Activated B cell treated with CpG ODN at 0.5 μM for 24 hours (primary cell): ENCODE measurements around the gene PWWP2B. TPM values are rescaled to one million over a fixed set of nuclear protein-coding genes. Genes with fewer than 3 reads are reported as not detected.
A peak's percentile ranks its signal among the peaks of the same experiment; 100 is the strongest.

Experiments used
- ATAC-seq: fragments of 200-7000 bp; cut with Tn5 transposase; one replicate; pipeline ENCODE4 v1.10.0; 2021; ENCODE audit warnings: low read depth, mild to moderate bottlenecking, moderate library complexity
- CTCF ChIA-PET: fragments of 350-600 bp; sonication (Branson Sonifier 250); formaldehyde crosslinking; loops from one replicate; lab custom pipeline; 2021; ENCODE audit warnings: antibody characterized with exemption; lab: Charles Lee
- POLR2A ChIA-PET: fragments of 350-600 bp; sonication (Branson Sonifier 250); formaldehyde crosslinking; loops from one replicate; lab custom pipeline; 2021; ENCODE audit warnings: antibody characterized with exemption; lab: Charles Lee
- DNase-seq: peaks from one replicate; pipeline ENCODE4 v3.0.0; 2022
- H3K27ac Mint-ChIP-seq: one replicate; pipeline ENCODE4 v1.8.0; 2020; ENCODE audit warnings: mixed read lengths
- H3K27me3 Mint-ChIP-seq: one replicate; pipeline ENCODE4 v1.8.0; 2021; ENCODE audit warnings: mixed read lengths
- H3K36me3 Mint-ChIP-seq: one replicate; pipeline ENCODE4 v1.8.0; 2021; ENCODE audit warnings: low read depth, mixed read lengths
- H3K4me1 Mint-ChIP-seq: one replicate; pipeline ENCODE4 v1.8.0; 2021; ENCODE audit warnings: mixed read lengths
- H3K4me3 Mint-ChIP-seq: one replicate; pipeline ENCODE4 v1.8.0; 2020; ENCODE audit warnings: mild to moderate bottlenecking, mixed read lengths
- H3K9me3 Mint-ChIP-seq: one replicate; pipeline ENCODE4 v1.8.0; 2020; ENCODE audit warnings: mixed read lengths
- intact Hi-C: fragments of 100-400 bp; cut with micrococcal nuclease; formaldehyde crosslinking; loops from one replicate; pipeline ENCODE4 v1.15.1; 2024
- total RNA-seq: library from RNA; stranded (reverse); gene quantifications from 2 replicates; pipeline ENCODE4 v1.2.3, GENCODE V29; 2022
- TF ChIP-seq, protein P1 (sequence below): fragments of 200-600 bp; IDR thresholded peaks from one replicate; pipeline ENCODE4 v1.8.0; 2022; ENCODE audit warnings: antibody characterized with exemption, mild to moderate bottlenecking

PWWP2B gene
- total RNA-seq, 1 donor from 2014 or later: 13.4 TPM

DNA sequence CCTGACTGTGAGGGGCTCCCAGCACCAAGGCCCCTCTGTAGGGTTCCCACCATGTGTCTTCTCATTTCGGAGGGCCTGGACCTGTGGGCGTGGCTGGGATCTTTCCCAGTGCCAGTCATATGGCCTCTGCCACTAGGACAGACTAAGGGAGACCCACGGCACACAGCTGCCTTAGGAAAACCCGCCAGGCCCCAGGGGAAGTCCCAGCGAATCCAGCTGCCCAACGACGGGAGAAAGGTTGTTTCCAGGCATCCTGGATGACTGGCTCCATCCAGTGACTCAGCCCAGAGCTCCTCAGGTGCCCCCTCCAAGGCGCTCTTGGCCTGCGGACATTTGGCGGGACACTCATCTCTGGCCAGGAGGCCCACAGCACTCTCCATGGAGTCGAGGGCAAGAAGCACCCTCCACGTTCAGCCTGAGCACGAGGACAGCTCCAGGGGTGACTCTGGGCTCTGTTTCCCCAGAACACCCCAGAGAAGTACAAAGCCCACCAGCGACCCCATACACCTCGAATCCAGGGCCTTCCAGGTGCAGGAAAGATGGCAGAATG lies 39.9 kb downstream of the PWWP2B start:
- Mint-ChIP-seq H3K4me3 (no peak overlapping the region), H3K27ac (no peak overlapping the region), H3K36me3 (no peaks in the 10 kb centered on the region), H3K9me3 (no peaks in the 10 kb centered on the region), H3K4me1 (peaks cover 18% of the 10 kb centered on the region), H3K27me3 (no peaks in the 10 kb centered on the region)
- ATAC-seq: no peak
- no peak for DNase-seq
- intact Hi-C loops: no loop called here
- CTCF ChIA-PET: no interaction called here
- TF ChIP-seq, protein P1, sequence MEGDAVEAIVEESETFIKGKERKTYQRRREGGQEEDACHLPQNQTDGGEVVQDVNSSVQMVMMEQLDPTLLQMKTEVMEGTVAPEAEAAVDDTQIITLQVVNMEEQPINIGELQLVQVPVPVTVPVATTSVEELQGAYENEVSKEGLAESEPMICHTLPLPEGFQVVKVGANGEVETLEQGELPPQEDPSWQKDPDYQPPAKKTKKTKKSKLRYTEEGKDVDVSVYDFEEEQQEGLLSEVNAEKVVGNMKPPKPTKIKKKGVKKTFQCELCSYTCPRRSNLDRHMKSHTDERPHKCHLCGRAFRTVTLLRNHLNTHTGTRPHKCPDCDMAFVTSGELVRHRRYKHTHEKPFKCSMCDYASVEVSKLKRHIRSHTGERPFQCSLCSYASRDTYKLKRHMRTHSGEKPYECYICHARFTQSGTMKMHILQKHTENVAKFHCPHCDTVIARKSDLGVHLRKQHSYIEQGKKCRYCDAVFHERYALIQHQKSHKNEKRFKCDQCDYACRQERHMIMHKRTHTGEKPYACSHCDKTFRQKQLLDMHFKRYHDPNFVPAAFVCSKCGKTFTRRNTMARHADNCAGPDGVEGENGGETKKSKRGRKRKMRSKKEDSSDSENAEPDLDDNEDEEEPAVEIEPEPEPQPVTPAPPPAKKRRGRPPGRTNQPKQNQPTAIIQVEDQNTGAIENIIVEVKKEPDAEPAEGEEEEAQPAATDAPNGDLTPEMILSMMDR: no peak
- POLR2A ChIA-PET: interaction anchor here (1.6 kb wide), 1 partner anchor 10 kb away, joined by 3 read pairs; no protein-coding TSS in a partner anchor

DNA sequence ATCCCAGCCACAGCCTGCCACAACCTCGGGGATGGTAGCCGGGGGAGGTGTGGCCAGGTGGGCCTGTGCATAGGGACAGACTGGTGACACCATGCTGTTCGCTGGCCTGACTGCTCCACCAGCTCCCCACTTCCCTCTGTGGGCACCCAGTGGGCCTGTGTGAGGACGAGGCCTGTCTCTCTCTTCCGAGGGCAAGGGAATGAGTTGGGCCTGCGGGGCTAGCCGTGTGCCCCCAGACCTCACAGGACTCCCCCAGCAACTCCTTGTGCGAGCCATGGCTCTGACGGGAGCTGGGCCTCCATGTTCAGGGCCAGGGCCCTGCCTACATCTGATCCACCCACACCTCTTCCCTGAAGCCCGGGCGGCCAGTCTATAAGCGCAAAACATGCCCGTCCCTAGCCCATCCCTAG lies 40.5 kb downstream of the PWWP2B start:
- H3K27ac Mint-ChIP-seq: no peak overlapping the region
- ATAC-seq: no peak

DNA sequence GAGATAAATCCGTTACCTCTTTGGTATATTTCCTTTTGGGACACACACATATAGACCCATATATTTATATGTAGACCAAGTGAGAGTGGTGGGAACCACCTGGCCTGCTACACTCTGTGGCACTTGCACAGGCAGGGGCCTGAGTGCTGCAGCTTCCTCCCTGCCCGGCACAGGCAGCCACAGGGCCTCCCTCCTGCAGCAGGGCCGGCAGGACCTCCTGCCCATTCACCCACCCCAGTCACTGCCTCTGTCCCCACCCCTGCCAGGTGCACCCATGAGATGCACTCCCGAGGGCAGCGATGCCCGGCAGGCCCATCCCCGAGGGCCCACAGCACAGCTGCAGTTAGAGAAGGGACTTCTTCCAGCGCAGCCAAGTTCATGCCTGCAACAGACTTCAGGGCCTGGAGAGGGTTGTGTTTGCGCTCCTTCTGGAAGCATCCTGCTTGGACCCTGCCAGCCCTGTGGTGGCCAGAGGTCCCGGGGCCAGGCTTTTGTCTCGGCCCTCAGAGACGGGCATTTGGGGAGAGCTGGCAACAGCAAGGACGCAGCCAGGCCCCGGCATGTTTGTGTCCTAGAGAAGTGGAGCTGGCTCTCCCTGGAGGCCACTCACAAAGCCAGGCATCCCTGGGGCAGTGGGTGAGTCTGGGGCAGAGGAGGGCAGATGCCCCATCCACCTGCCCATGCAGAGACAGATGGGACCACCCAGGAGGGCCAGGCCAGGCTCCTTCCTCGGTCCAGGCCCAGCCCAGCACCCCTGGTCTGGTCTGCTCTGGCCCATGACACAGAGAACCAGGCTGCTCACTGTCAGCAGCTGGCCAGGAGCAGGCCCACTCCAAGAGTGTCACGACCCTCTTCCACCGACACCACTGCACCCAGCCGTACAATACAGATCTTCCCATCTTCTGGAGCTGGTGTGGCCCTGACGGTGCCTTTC lies 41.4 kb downstream of the PWWP2B start:
- peaks cover 21% of the 10 kb centered on the region for H3K4me1 Mint-ChIP-seq
- no peaks in the 10 kb centered on the region for H3K36me3 Mint-ChIP-seq
- no peak for DNase-seq
- H3K4me3 Mint-ChIP-seq: no peak overlapping the region
- intact Hi-C loops: no loop called here
- TF ChIP-seq, protein P1: no peak
- no peaks in the 10 kb centered on the region for H3K27me3 Mint-ChIP-seq
- CTCF ChIA-PET: no interaction called here
- POLR2A ChIA-PET: interaction anchor here (1.6 kb wide), 1 partner anchor 9 kb away, joined by 3 read pairs; no protein-coding TSS in a partner anchor
- peak overlapping the region; percentile 4 for H3K27ac Mint-ChIP-seq
- no peaks in the 10 kb centered on the region for H3K9me3 Mint-ChIP-seq
- no peak for ATAC-seq

More for the DNA sequence above, 40.5 kb downstream of the PWWP2B start:
- DNase-seq: no peak
- H3K4me1 Mint-ChIP-seq: peaks cover 21% of the 10 kb centered on the region
- ChIA-PET POLR2A (interaction anchor here (1.6 kb wide), 1 partner anchor 9 kb away, joined by 3 read pairs; no protein-coding TSS in a partner anchor), CTCF (no interaction called here)
- no peaks in the 10 kb centered on the region for H3K9me3 Mint-ChIP-seq
- H3K36me3 Mint-ChIP-seq: no peaks in the 10 kb centered on the region
- no peaks in the 10 kb centered on the region for H3K27me3 Mint-ChIP-seq
- no peak overlapping the region for H3K4me3 Mint-ChIP-seq
- intact Hi-C loops: no loop called here
- TF ChIP-seq, protein P1: no peak

DNA sequence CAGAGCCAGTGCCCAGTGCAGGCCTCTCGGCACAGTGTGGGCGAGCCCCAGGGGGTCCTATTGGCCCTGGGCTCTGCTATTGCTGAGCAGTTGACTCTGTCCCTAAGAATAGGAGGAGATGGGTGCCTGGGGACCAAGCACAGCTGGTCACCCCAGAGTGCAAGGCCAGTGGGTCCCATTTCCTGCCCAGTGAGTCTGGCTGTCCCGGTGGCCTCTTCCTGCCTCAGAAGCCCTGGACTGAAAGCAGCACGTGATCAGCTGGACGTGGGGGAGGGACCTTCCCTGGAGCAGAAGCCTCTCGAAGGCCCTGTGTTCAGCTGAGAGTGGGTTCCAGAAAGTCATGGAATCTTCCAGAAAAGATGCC lies 42.0 kb downstream of the PWWP2B start:
- CTCF ChIA-PET: no interaction called here
- H3K9me3 Mint-ChIP-seq: no peaks in the 10 kb centered on the region
- H3K27ac Mint-ChIP-seq: peak overlapping the region; percentile 4
- POLR2A ChIA-PET: no interaction called here
- no peak for ATAC-seq
- H3K36me3 Mint-ChIP-seq: no peaks in the 10 kb centered on the region
- H3K27me3 Mint-ChIP-seq: no peaks in the 10 kb centered on the region
- TF ChIP-seq, protein P1: no peak
- no peak overlapping the region for H3K4me3 Mint-ChIP-seq
- no peak for DNase-seq
- peaks cover 25% of the 10 kb centered on the region for H3K4me1 Mint-ChIP-seq
- intact Hi-C loops: no loop called here
